ENCODE data around the gene MANEAL.
A peak's percentile ranks its signal among the peaks of the same experiment; 100 is the strongest.

Gene MANEAL

GRCh38 chr1:37752583-37753471, 40.8 kb upstream of the MANEAL start:
- H3K4me3 ChIP-seq (replicated peaks; ENCODE audit: insufficient read depth, low read length) = 0 out of 2 replicates have a peak overlapping the region, but pooled peaks have one; percentile 9
- peaks cover 39% of the 10 kb centered on the region for H3K27me3 ChIP-seq (ENCODE audit: insufficient read depth, poor library complexity, severe bottlenecking)
- TF ChIP-seq, protein P1, sequence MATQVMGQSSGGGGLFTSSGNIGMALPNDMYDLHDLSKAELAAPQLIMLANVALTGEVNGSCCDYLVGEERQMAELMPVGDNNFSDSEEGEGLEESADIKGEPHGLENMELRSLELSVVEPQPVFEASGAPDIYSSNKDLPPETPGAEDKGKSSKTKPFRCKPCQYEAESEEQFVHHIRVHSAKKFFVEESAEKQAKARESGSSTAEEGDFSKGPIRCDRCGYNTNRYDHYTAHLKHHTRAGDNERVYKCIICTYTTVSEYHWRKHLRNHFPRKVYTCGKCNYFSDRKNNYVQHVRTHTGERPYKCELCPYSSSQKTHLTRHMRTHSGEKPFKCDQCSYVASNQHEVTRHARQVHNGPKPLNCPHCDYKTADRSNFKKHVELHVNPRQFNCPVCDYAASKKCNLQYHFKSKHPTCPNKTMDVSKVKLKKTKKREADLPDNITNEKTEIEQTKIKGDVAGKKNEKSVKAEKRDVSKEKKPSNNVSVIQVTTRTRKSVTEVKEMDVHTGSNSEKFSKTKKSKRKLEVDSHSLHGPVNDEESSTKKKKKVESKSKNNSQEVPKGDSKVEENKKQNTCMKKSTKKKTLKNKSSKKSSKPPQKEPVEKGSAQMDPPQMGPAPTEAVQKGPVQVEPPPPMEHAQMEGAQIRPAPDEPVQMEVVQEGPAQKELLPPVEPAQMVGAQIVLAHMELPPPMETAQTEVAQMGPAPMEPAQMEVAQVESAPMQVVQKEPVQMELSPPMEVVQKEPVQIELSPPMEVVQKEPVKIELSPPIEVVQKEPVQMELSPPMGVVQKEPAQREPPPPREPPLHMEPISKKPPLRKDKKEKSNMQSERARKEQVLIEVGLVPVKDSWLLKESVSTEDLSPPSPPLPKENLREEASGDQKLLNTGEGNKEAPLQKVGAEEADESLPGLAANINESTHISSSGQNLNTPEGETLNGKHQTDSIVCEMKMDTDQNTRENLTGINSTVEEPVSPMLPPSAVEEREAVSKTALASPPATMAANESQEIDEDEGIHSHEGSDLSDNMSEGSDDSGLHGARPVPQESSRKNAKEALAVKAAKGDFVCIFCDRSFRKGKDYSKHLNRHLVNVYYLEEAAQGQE (IDR thresholded peaks at IDR 0.05; ENCODE audit: insufficient replicate concordance, low read depth) = no peak
- TF ChIP-seq SPI1 (IDR thresholded peaks at IDR 0.05; ENCODE audit: borderline replicate concordance, low read depth) (no peak), GABPA (IDR thresholded peaks at IDR 0.05; ENCODE audit: low read depth) (no peak), POLR2AphosphoS5 (IDR thresholded peaks at IDR 0.05; ENCODE audit: low read depth) (no peak)
- TF ChIP-seq, protein P2, sequence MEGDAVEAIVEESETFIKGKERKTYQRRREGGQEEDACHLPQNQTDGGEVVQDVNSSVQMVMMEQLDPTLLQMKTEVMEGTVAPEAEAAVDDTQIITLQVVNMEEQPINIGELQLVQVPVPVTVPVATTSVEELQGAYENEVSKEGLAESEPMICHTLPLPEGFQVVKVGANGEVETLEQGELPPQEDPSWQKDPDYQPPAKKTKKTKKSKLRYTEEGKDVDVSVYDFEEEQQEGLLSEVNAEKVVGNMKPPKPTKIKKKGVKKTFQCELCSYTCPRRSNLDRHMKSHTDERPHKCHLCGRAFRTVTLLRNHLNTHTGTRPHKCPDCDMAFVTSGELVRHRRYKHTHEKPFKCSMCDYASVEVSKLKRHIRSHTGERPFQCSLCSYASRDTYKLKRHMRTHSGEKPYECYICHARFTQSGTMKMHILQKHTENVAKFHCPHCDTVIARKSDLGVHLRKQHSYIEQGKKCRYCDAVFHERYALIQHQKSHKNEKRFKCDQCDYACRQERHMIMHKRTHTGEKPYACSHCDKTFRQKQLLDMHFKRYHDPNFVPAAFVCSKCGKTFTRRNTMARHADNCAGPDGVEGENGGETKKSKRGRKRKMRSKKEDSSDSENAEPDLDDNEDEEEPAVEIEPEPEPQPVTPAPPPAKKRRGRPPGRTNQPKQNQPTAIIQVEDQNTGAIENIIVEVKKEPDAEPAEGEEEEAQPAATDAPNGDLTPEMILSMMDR (IDR thresholded peaks at IDR 0.05; ENCODE audit: insufficient read depth, low read length) = no peak
- peak in 1 of 2 experiments; percentile 10 for DNase-seq (ENCODE audit: low read depth in 1 of 2, low spot score in 1 of 2)
- no peak overlapping the region for H3K27ac ChIP-seq (replicated peaks)

- no peak for TF ChIP-seq GABPA (IDR thresholded peaks at IDR 0.05; ENCODE audit: low read depth)
- no peak for TF ChIP-seq POLR2AphosphoS5 (IDR thresholded peaks at IDR 0.05; ENCODE audit: low read depth)
- TF ChIP-seq, protein P1 (IDR thresholded peaks at IDR 0.05; ENCODE audit: insufficient replicate concordance, low read depth) = no peak
- TF ChIP-seq SPI1 (IDR thresholded peaks at IDR 0.05; ENCODE audit: borderline replicate concordance, low read depth) = no peak
- TF ChIP-seq, protein P2 (IDR thresholded peaks at IDR 0.05; ENCODE audit: insufficient read depth, low read length) = no peak
- H3K4me3 ChIP-seq (replicated peaks; ENCODE audit: insufficient read depth, low read length) = no peak overlapping the region
- DNase-seq (ENCODE audit: low read depth in 1 of 2, low spot score in 1 of 2) = no peak
- H3K27ac ChIP-seq (replicated peaks) = no peak overlapping the region
- H3K27me3 ChIP-seq (ENCODE audit: insufficient read depth, poor library complexity, severe bottlenecking) = peaks cover 39% of the 10 kb centered on the region
These were observed 40.0 kb upstream of the MANEAL start for GRCh38 chr1:37753473-37754321.

DNA sequence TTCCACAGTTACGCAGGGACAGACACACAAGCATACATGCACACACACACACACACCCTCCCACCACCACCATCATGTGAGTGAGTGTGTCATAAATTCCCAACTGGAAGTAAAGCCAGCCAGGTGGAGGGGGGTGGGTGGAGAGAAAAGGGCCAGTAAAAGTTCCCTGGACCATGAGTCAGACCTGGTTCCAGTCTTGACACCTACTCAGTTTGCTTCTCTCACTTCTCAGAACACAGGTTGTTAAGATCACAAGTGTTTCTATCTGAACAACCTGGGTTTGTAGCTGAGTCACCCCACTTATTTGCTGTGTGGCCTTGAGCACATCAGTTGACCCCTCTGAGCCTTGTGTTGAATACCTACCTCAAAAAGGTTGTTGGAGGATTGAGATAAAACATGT, 38.4 kb upstream of the MANEAL start:
- Histone ChIP-seq H3K27ac (replicated peaks) (no peak overlapping the region), H3K4me3 (replicated peaks; ENCODE audit: insufficient read depth, low read length) (no peak overlapping the region), H3K27me3 (ENCODE audit: insufficient read depth, poor library complexity, severe bottlenecking) (peaks cover 37% of the 10 kb centered on the region)
- TF ChIP-seq POLR2AphosphoS5 (IDR thresholded peaks at IDR 0.05; ENCODE audit: low read depth) (no peak), GABPA (IDR thresholded peaks at IDR 0.05; ENCODE audit: low read depth) (no peak), SPI1 (IDR thresholded peaks at IDR 0.05; ENCODE audit: borderline replicate concordance, low read depth) (no peak)
- TF ChIP-seq, protein P1 (IDR thresholded peaks at IDR 0.05; ENCODE audit: insufficient replicate concordance, low read depth) = no peak
- TF ChIP-seq, protein P2 (IDR thresholded peaks at IDR 0.05; ENCODE audit: insufficient read depth, low read length) = no peak
- no peak for DNase-seq (ENCODE audit: low read depth in 1 of 2, low spot score in 1 of 2)
